Naive thymus-derived CD4-positive, alpha-beta T cell (primary cell): Measurements from ENCODE around the gene TMEM219. TPM values are rescaled to one million over a fixed set of nuclear protein-coding genes. Genes with fewer than 3 reads are reported as not detected.

Experiments used
- ATAC-seq: fragments of 150-1000 bp; cut with Tn5 transposase; 2 replicates; pipeline ENCODE4 v1.10.0; 2021; ENCODE audit warnings: mild to moderate bottlenecking, moderate library complexity
- CTCF ChIA-PET: fragments of 350-600 bp; sonication (Branson Sonifier 250); formaldehyde crosslinking; loops from one replicate; lab custom pipeline; 2021; ENCODE audit warnings: antibody characterized with exemption; lab: Charles Lee
- POLR2A ChIA-PET: fragments of 350-600 bp; sonication (Branson Sonifier 250); formaldehyde crosslinking; loops from one replicate; lab custom pipeline; 2021; ENCODE audit warnings: antibody characterized with exemption, inconsistent platforms; lab: Charles Lee
- DNase-seq, 9 donors: peaks; one replicate each; pipeline versions ENCODE4 v3.0.0 to v3.0.0-alpha.2; 2020 to 2022; ENCODE audit warnings: mixed read lengths in 1 of 9
- H3K27ac ChIP-seq: one replicate; pipeline ENCODE4 v1.7.0; 2013; ENCODE audit warnings: mild to moderate bottlenecking, low read depth, low read length, moderate library complexity
- H3K27me3 ChIP-seq, 2 donors: one replicate each; pipeline ENCODE4 v1.7.0; 2013; ENCODE audit warnings: low read length in 2 of 2, mild to moderate bottlenecking in 2 of 2, moderate library complexity in 2 of 2; ENCODE audit not compliant: control insufficient read depth in 2 of 2, insufficient read depth in 2 of 2
- H3K36me3 ChIP-seq, 3 experiments: 1 replicate in 2 of 3; 2 replicates in 1 of 3; pipeline ENCODE4 v1.7.0; 2013; ENCODE audit warnings: low read length in 3 of 3, mild to moderate bottlenecking in 3 of 3, moderate library complexity in 1 of 3; ENCODE audit not compliant: insufficient read depth in 3 of 3, control insufficient read depth in 2 of 3
- H3K4me1 ChIP-seq, 2 donors: one replicate each; pipeline ENCODE4 v1.7.0; 2013; ENCODE audit warnings: low read length in 2 of 2, mild to moderate bottlenecking in 2 of 2, moderate library complexity in 1 of 2; ENCODE audit not compliant: control insufficient read depth in 2 of 2, insufficient read depth in 2 of 2
- H3K4me3 ChIP-seq: 2 replicates; pipeline ENCODE4 v1.7.0; 2013; ENCODE audit warnings: mild to moderate bottlenecking, low read length
- H3K9me3 ChIP-seq, 3 experiments: 1 replicate in 2 of 3; 2 replicates in 1 of 3; pipeline ENCODE4 v1.7.0; 2013; ENCODE audit warnings: low read length in 3 of 3; ENCODE audit not compliant: control insufficient read depth in 2 of 3
- H3K27ac Mint-ChIP-seq, 9 donors: one replicate each; pipeline ENCODE4 v1.8.0; 2020 to 2022; ENCODE audit warnings: mixed read lengths in 9 of 9, mild to moderate bottlenecking in 8 of 9, moderate library complexity in 5 of 9, inconsistent platforms in 2 of 9
- H3K27me3 Mint-ChIP-seq, 5 donors: one replicate each; pipeline ENCODE4 v1.8.0; 2021 to 2022; ENCODE audit warnings: mixed read lengths in 5 of 5, mild to moderate bottlenecking in 1 of 5
- H3K36me3 Mint-ChIP-seq, 5 donors: one replicate each; pipeline ENCODE4 v1.8.0; 2020 to 2022; ENCODE audit warnings: mixed read lengths in 5 of 5, mild to moderate bottlenecking in 3 of 5, inconsistent platforms in 1 of 5
- H3K4me1 Mint-ChIP-seq, 7 donors: one replicate each; pipeline ENCODE4 v1.8.0; 2020 to 2022; ENCODE audit warnings: mixed read lengths in 7 of 7, mild to moderate bottlenecking in 3 of 7, inconsistent platforms in 1 of 7
- H3K4me3 Mint-ChIP-seq, 10 donors: one replicate each; pipeline ENCODE4 v1.8.0; 2020 to 2022; ENCODE audit warnings: mild to moderate bottlenecking in 10 of 10, mixed read lengths in 10 of 10, moderate library complexity in 6 of 10, inconsistent platforms in 2 of 10
- H3K9me3 Mint-ChIP-seq, 11 donors: one replicate each; pipeline ENCODE4 v1.8.0; 2020 to 2022; ENCODE audit warnings: mixed read lengths in 11 of 11, mild to moderate bottlenecking in 4 of 11, inconsistent platforms in 1 of 11, moderate library complexity in 1 of 11
- intact Hi-C, 2 donors: fragments of 100-400 bp; cut with micrococcal nuclease; formaldehyde crosslinking; loops; one replicate each; pipeline ENCODE4 v1.15.1; 2023
- polyA plus RNA-seq, 2 donors: library from polyadenylated mRNA; unstranded; fragments of 300-500 nt; fragmentation: Illumina TruSeq; gene quantifications; one replicate each; pipeline ENCODE4 v1.2.3, GENCODE V29; 2021
- total RNA-seq, 6 experiments: library from RNA in 5 of 6; stranded (reverse) in 5 of 6; gene quantifications; 1 replicate in 5 of 6; 2 replicates in 1 of 6; pipeline ENCODE4 v1.2.3 and lab custom pipeline; 2021 to 2026

TMEM219 gene
- total and polyA plus RNA-seq, 7 experiments from 2014 or later, result 64.3 to 212 (median 85.1) TPM

DNA sequence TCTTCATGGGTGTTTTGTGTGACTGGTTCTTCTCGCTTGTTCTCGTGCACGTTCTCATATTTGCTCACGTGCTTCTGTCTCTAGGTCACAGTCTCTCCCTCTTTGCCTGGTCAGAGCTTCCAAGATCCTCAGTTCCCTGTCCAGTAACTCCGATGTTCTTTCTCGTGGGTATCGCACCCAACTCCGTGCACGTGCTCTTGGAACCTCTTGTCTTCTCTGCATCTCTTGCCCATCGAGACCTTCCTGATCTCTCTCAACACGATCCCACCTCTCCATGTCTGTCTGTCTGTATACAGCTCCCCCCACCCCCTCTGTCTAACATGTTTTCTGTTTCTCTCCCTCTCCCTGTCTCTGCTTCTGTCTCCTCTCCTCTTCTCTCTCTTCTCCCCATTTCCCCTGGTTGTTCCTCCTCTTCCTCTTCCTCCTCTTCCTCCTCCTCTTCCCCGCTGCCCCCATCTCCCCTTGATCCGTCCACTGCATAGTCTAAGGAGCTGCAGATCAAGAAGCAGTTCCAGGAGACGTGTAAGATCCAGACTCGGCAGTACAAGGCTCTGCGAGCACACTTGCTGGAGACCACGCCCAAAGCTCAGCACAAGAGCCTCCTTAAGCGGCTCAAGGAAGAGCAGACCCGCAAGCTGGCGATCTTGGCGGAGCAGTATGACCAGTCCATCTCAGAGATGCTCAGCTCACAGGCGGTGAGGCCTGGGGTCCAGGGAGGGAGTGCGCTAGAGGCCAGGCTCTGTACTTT, 27.4 kb downstream of the TMEM219 start:
- CTCF ChIA-PET, result no interaction called here
- no peak overlapping the region for H3K27ac ChIP-seq
- Mint-ChIP-seq H3K27me3 (no peaks in the 10 kb centered on the region), H3K27ac (peak overlapping the region in 2 of 9 donors; percentile 2 to 69), H3K9me3 (no peaks in the 10 kb centered on the region), H3K4me3 (no peak overlapping the region), H3K36me3 (peaks cover 7 to 31% (median 17%) of the 10 kb centered on the region in 5 donors), H3K4me1 (peaks cover 4 to 6% (median 5%) of the 10 kb centered on the region in 7 donors)
- no peak overlapping the region for H3K4me3 ChIP-seq
- POLR2A ChIA-PET, result interaction anchor here (0.5 to 1.0 kb wide), 2 partner anchors 16 to 63 kb away, joined by 3 read pairs; partner anchors contain the start of genes KCTD13 and TAOK2
- ATAC-seq (no peak), DNase-seq (no peak)
- peaks cover 0 to 93% (median 0%) of the 10 kb centered on the region in 3 experiments for H3K36me3 ChIP-seq
- H3K9me3 ChIP-seq, result no peaks in the 10 kb centered on the region
- intact Hi-C loops, result no loop called here
- H3K4me1 ChIP-seq, result peaks cover 1 to 4% of the 10 kb centered on the region in 2 donors
- no peaks in the 10 kb centered on the region for H3K27me3 ChIP-seq

DNA sequence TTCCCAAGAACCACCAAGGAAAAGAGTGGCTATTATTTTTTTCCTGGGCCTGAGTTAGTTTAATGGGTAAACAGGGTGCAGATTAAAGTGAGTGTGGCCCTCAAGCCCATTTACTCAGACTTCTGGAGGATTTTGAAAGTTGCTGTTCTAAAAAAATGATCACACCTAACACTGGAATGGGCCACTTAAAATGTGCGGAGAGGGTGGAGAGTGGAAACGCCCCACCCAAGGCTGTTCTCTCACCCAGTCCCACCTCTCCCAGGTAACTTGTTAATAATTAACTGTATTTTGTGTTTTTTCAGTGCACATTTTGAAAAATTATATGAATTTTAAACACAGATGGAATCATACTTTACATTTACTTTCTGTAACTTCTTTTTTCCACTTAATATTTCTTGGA, 28.2 kb downstream of the TMEM219 start:
- H3K36me3 Mint-ChIP-seq, result peaks cover 4 to 30% (median 17%) of the 10 kb centered on the region in 5 donors
- no peak for ATAC-seq

DNA sequence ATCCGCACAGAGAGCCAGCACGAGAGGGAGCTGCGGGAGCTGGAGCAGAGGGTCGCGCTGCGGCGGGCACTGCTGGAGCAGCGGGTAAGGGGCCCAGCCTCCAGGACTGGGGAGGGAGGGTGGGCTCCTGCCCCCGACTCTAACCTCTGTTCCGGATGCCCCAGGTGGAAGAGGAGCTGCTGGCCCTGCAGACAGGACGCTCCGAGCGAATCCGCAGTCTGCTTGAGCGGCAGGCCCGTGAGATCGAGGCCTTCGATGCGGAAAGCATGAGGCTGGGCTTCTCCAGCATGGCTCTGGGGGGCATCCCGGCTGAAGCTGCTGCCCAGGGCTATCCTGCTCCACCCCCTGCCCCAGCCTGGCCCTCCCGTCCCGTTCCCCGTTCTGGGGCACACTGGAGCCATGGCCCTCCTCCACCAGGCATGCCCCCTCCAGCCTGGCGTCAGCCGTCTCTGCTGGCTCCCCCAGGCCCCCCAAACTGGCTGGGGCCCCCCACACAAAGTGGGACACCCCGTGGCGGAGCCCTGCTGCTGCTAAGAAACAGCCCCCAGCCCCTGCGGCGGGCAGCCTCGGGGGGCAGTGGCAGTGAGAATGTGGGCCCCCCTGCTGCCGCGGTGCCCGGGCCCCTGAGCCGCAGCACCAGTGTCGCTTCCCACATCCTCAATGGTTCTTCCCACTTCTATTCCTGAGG, 29.1 kb downstream of the TMEM219 start:
- ATAC-seq (no peak), DNase-seq (no peak)
- Histone ChIP-seq H3K27ac (no peak overlapping the region), H3K4me1 (peaks cover 9 to 11% of the 10 kb centered on the region in 2 donors), H3K36me3 (peaks cover 0 to 82% (median 0%) of the 10 kb centered on the region in 3 experiments), H3K27me3 (no peaks in the 10 kb centered on the region), H3K4me3 (no peak overlapping the region), H3K9me3 (no peaks in the 10 kb centered on the region)
- ChIA-PET POLR2A (interaction anchor here (1.1 kb wide), 1 partner anchor 13 kb away, joined by 3 read pairs; no protein-coding TSS in a partner anchor), CTCF (no interaction called here)
- intact Hi-C loops, result loop anchor here in 1 of 2 donors (10.0 kb wide), 1 partner anchor 1126 kb away; the partner anchor contains the start of gene SH2B1
- H3K36me3 Mint-ChIP-seq, result peaks cover 2 to 28% (median 15%) of the 10 kb centered on the region in 5 donors
- H3K27me3 Mint-ChIP-seq, result no peaks in the 10 kb centered on the region
- H3K27ac Mint-ChIP-seq, result peak overlapping the region in 1 of 9 donors; percentile 14
- H3K4me1 Mint-ChIP-seq, result peaks cover 13 to 19% (median 14%) of the 10 kb centered on the region in 7 donors
- H3K4me3 Mint-ChIP-seq, result no peak overlapping the region
- no peaks in the 10 kb centered on the region for H3K9me3 Mint-ChIP-seq

More for the DNA sequence above, 28.2 kb downstream of the TMEM219 start:
- ChIA-PET CTCF (no interaction called here), POLR2A (interaction anchor here (0.5 kb wide), 1 partner anchor 64 kb away, joined by 3 read pairs; the partner anchor contains the start of gene KCTD13)
- DNase-seq, result no peak
- Histone ChIP-seq H3K9me3 (no peaks in the 10 kb centered on the region), H3K27me3 (no peaks in the 10 kb centered on the region), H3K27ac (no peak overlapping the region), H3K4me3 (no peak overlapping the region), H3K36me3 (peaks cover 0 to 85% (median 0%) of the 10 kb centered on the region in 3 experiments), H3K4me1 (peaks cover 9 to 11% of the 10 kb centered on the region in 2 donors)
- H3K4me3 Mint-ChIP-seq, result no peak overlapping the region
- H3K9me3 Mint-ChIP-seq, result no peaks in the 10 kb centered on the region
- H3K27ac Mint-ChIP-seq, result peak overlapping the region in 1 of 9 donors; percentile 69
- no peaks in the 10 kb centered on the region for H3K27me3 Mint-ChIP-seq
- intact Hi-C loops, result loop anchor here in 1 of 2 donors (10.0 kb wide), 1 partner anchor 1125 kb away; the partner anchor contains the start of gene SH2B1
- H3K4me1 Mint-ChIP-seq, result peaks cover 11 to 13% (median 13%) of the 10 kb centered on the region in 7 donors

DNA sequence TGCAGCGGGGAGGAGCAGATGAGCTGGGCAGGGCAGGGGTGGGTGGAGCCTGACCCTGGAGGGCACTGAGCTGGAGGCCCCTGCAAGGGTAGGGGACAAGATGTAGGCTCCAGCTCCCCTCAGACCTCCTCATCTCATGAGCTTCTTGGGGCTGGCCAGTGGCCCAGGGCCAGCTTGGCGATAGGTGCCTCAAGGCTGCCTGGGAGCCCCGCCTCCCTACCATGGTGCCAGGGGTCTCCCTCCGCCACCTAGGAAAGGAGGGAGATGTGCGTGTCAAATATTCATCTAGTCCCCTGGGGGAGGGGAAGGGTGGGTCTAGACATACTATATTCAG, 29.7 kb downstream of the TMEM219 start:
- H3K36me3 ChIP-seq, result peaks cover 0 to 77% (median 0%) of the 10 kb centered on the region in 3 experiments
- DNase-seq (no peak), ATAC-seq (no peak)
- POLR2A ChIA-PET, result interaction anchor here (1.1 kb wide), 1 partner anchor 13 kb away, joined by 3 read pairs; no protein-coding TSS in a partner anchor
- no peaks in the 10 kb centered on the region for H3K9me3 Mint-ChIP-seq
- CTCF ChIA-PET, result no interaction called here
- peaks cover 11% of the 10 kb centered on the region in 2 donors for H3K4me1 ChIP-seq
- H3K4me3 ChIP-seq, result no peak overlapping the region
- intact Hi-C loops, result loop anchor here in 1 of 2 donors (10.0 kb wide), 1 partner anchor 1127 kb away; the partner anchor contains the start of gene SH2B1
- peaks cover 14 to 24% (median 18%) of the 10 kb centered on the region in 7 donors for H3K4me1 Mint-ChIP-seq
- no peak overlapping the region for H3K27ac Mint-ChIP-seq
- H3K4me3 Mint-ChIP-seq, result no peak overlapping the region
- no peaks in the 10 kb centered on the region for H3K9me3 ChIP-seq
- H3K36me3 Mint-ChIP-seq, result peaks cover 0 to 28% (median 14%) of the 10 kb centered on the region in 5 donors
- no peak overlapping the region for H3K27ac ChIP-seq
- no peaks in the 10 kb centered on the region for H3K27me3 ChIP-seq
- H3K27me3 Mint-ChIP-seq, result no peaks in the 10 kb centered on the region

DNA sequence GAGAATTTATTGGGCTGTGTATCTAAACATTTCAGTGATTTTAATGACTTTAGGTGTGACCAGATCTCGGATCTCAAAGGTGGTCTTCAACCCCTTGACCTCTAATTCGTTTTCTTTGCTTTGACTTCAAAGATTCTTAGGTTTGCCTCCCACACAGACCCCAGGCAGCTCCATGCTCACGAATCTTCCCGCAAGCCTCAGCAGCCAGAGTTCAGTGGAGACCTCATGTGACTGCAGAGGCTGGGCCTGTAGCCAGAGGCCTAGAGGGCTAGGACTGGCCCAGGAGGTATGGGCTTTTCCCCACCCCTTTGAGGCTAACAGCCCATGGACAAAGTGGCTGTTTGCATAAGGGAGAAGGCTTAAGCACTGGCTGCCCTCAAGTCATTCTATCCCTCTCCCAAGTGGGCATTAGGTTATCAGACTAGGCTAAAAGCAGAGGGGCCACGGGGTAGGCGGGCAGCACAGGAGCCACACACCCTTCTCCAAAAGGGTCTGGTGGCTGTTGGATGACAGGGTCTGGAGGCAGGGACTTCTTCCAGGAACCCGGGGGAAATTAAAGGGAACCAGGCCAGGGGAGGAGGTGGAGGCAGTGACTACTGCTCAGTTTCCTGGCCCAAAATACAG, 30.6 kb downstream of the TMEM219 start:
- no peaks in the 10 kb centered on the region for H3K9me3 ChIP-seq
- peaks cover 16 to 18% of the 10 kb centered on the region in 2 donors for H3K4me1 ChIP-seq
- H3K27ac ChIP-seq, result no peak overlapping the region
- Mint-ChIP-seq H3K9me3 (no peaks in the 10 kb centered on the region), H3K4me3 (peak overlapping the region in 4 of 10 donors; percentile 29 to 57 (median 46)), H3K27ac (peak overlapping the region in 3 of 9 donors; percentile 17 to 67 (median 66)), H3K36me3 (peaks cover 0 to 30% (median 14%) of the 10 kb centered on the region in 5 donors), H3K4me1 (peaks cover 18 to 31% (median 24%) of the 10 kb centered on the region in 7 donors), H3K27me3 (no peaks in the 10 kb centered on the region)
- ChIA-PET POLR2A (interaction anchor here (0.6 to 1.3 kb wide), 2 partner anchors 163 to 343 kb away, joined by 3 to 4 read pairs; no protein-coding TSS in a partner anchor), CTCF (no interaction called here)
- peaks cover 0 to 68% (median 0%) of the 10 kb centered on the region in 3 experiments for H3K36me3 ChIP-seq
- ATAC-seq, result no peak
- DNase-seq, result no peak
- H3K4me3 ChIP-seq, result no peak overlapping the region
- intact Hi-C loops, result loop anchor here in 1 of 2 donors (10.0 kb wide), 1 partner anchor 1128 kb away; the partner anchor contains the start of gene SH2B1
- no peaks in the 10 kb centered on the region for H3K27me3 ChIP-seq
